ENCODE measurements around the gene NEUROD1.

DNA sequence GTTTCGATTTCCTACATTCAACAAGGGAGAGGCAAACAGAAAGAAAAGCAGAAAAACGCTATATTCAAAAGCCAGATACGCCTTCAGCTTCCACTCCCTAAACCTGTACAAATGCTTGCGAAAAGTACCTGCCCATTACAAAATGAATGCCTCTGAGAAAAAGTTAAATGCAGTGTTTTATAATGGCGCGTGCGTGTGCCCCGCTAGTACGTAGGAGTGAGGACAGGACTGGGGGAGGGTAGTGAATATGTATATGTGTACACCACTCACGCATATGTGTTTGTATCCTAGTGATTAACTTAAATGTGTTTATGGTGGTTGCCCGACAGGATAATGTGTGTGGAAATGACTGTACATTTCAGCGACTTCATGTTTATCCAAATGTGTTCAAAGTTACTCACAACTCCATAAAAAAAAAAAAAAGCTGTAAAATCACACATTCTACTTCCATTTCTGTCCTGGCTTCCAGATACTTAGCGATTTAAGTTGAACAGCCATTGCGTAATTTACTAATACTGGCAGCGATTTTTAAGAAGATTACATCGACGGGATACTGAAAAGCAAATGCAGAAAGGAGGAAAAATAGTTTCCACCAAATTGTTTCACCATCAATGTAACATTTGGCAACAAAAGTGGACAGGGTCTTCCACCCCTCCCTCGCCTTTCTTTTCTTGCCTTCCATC is 1.3 kb downstream of the NEUROD1 start:
- TF ChIP-seq YY1 (IDR thresholded peaks at IDR 0.05; ENCODE audit: insufficient read depth, insufficient read length) (no peak), ZNF274 (IDR thresholded peaks at IDR 0.05; ENCODE audit: low read depth, low read length) (no peak)
